HepG2 (cell line): ENCODE results near the gene TEAD1. TPM values are rescaled to one million over a fixed set of nuclear protein-coding genes. Genes with fewer than 3 reads are reported as not detected.

ENCODE experiments used
- GMEB2 ChIP-seq: IDR thresholded peaks from 2 replicates; pipeline ENCODE4 v1.6.1; 2016; ENCODE audit warnings: missing biosample characterization, missing genetic modification reagents, low read depth
- PHF21A ChIP-seq: sonication (generic); formaldehyde crosslinking; IDR thresholded peaks from 2 replicates; pipeline ENCODE4 v1.5.0; 2020; ENCODE audit warnings: mild to moderate bottlenecking, missing genetic modification reagents
- PTBP1 ChIP-seq: fragments of 200-400 bp; formaldehyde crosslinking; IDR thresholded peaks from 2 replicates; pipeline ENCODE4 v1.6.1; 2018; ENCODE audit warnings: low read length, low read depth; ENCODE audit not compliant: poor library complexity, severe bottlenecking
- RFX3 ChIP-seq: IDR thresholded peaks from 2 replicates; pipeline ENCODE4 v1.6.1; 2016; ENCODE audit warnings: missing biosample characterization, missing genetic modification reagents
- ZBTB37 ChIP-seq: sonication (generic); formaldehyde crosslinking; IDR thresholded peaks from 2 replicates; pipeline ENCODE4 v1.4.0; 2020; ENCODE audit warnings: mild to moderate bottlenecking, missing genetic modification reagents
- polyA plus RNA-seq, 8 experiments: library from polyadenylated mRNA; depleted of rRNA in 3 of 8; stranded (reverse) in 7 of 8; unstranded in 1 of 8; fragments of >200 nt; fragmentation: Illumina TruSeq in 4 of 8; extraction: Trizol in 4 of 8; gene quantifications; 2 replicates each; pipeline versions ENCODE4 v1.2.1 to v1.2.3, GENCODE V29; 2011 to 2016; ENCODE audit warnings: low read depth in 4 of 8, missing spikeins in 1 of 8, mixed read lengths in 1 of 8; ENCODE audit not compliant: insufficient read depth in 1 of 8
- total RNA-seq, 5 experiments: library from RNA; depleted of rRNA; stranded (reverse); fragments of >200 nt; fragmentation: Illumina TruSeq; extraction: Trizol; gene quantifications; 2 replicates each; pipeline ENCODE4 v1.2.3, GENCODE V29; 2016; ENCODE audit warnings: low read depth in 1 of 5
- TF ChIP-seq, protein P1 (sequence below): sonication (generic); formaldehyde crosslinking; IDR thresholded peaks from 2 replicates; pipeline ENCODE4 v1.5.0; 2020; ENCODE audit warnings: mild to moderate bottlenecking, missing genetic modification reagents, borderline replicate concordance

TEAD1 gene
- total and polyA plus RNA-seq, 2 of the 13 experiments (the other 11 are each of a cell fraction or from before 2014, with no cell fraction given) = 20.1 to 30.5 TPM

DNA sequence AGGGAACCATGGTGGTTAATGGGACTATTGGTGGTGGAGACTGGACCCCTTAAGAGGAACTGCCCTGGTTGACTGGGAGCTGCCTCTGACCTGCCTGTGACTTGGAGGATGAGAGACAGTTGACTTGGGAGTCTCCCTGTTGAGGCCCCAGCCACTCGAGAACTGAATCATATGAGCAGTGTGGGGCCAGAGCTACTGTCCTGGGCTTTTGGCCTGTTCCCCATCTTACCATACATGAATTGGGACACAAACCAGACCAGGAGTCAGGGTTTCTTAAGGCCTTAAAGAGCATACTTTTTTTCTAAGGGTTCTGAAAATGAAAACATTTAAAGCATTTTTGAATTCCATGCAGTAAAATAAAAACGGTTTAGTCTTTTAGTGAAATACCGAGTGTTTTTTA lies 92.8 kb downstream of the TEAD1 start (continued):
- TF ChIP-seq, protein P1, sequence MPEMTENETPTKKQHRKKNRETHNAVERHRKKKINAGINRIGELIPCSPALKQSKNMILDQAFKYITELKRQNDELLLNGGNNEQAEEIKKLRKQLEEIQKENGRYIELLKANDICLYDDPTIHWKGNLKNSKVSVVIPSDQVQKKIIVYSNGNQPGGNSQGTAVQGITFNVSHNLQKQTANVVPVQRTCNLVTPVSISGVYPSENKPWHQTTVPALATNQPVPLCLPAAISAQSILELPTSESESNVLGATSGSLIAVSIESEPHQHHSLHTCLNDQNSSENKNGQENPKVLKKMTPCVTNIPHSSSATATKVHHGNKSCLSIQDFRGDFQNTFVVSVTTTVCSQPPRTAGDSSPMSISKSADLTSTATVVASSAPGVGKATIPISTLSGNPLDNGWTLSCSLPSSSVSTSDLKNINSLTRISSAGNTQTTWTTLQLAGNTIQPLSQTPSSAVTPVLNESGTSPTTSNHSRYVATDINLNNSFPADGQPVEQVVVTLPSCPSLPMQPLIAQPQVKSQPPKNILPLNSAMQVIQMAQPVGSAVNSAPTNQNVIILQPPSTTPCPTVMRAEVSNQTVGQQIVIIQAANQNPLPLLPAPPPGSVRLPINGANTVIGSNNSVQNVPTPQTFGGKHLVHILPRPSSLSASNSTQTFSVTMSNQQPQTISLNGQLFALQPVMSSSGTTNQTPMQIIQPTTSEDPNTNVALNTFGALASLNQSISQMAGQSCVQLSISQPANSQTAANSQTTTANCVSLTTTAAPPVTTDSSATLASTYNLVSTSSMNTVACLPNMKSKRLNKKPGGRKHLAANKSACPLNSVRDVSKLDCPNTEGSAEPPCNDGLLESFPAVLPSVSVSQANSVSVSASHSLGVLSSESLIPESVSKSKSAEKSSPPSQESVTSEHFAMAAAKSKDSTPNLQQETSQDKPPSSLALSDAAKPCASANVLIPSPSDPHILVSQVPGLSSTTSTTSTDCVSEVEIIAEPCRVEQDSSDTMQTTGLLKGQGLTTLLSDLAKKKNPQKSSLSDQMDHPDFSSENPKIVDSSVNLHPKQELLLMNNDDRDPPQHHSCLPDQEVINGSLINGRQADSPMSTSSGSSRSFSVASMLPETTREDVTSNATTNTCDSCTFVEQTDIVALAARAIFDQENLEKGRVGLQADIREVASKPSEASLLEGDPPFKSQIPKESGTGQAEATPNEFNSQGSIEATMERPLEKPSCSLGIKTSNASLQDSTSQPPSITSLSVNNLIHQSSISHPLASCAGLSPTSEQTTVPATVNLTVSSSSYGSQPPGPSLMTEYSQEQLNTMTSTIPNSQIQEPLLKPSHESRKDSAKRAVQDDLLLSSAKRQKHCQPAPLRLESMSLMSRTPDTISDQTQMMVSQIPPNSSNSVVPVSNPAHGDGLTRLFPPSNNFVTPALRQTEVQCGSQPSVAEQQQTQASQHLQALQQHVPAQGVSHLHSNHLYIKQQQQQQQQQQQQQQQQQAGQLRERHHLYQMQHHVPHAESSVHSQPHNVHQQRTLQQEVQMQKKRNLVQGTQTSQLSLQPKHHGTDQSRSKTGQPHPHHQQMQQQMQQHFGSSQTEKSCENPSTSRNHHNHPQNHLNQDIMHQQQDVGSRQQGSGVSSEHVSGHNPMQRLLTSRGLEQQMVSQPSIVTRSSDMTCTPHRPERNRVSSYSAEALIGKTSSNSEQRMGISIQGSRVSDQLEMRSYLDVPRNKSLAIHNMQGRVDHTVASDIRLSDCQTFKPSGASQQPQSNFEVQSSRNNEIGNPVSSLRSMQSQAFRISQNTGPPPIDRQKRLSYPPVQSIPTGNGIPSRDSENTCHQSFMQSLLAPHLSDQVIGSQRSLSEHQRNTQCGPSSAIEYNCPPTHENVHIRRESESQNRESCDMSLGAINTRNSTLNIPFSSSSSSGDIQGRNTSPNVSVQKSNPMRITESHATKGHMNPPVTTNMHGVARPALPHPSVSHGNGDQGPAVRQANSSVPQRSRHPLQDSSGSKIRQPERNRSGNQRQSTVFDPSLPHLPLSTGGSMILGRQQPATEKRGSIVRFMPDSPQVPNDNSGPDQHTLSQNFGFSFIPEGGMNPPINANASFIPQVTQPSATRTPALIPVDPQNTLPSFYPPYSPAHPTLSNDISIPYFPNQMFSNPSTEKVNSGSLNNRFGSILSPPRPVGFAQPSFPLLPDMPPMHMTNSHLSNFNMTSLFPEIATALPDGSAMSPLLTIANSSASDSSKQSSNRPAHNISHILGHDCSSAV (CRISPR knock-in tag) = no peak
- TF ChIP-seq ZBTB37 (CRISPR knock-in tag) (no peak), PHF21A (no peak), RFX3 (CRISPR knock-in tag) (no peak), GMEB2 (CRISPR knock-in tag) (no peak), PTBP1 (no peak)
